HCT116 (cell line): Measurements from ENCODE around the gene E2F6.

Experiments
- CTCF ChIP-seq, 3 experiments: fragments of 200-600 bp in 1 of 3; sonication (generic) in 1 of 3; IDR thresholded peaks in 2 of 3; conservative IDR thresholded peaks in 1 of 3; 2 replicates each; pipeline ENCODE4 v1.5.1; 2012 to 2017; ENCODE audit warnings: low read depth in 2 of 3, low read length in 2 of 3, antibody characterized with exemption in 1 of 3, borderline replicate concordance in 1 of 3, control low read depth in 1 of 3, mild to moderate bottlenecking in 1 of 3, mixed read lengths in 1 of 3, mixed run types in 1 of 3, moderate library complexity in 1 of 3; ENCODE audit not compliant: insufficient read depth in 1 of 3
- EGR1 ChIP-seq: IDR thresholded peaks from 2 replicates; pipeline ENCODE4 v1.6.1; 2012; ENCODE audit warnings: low read depth
- EZH2 ChIP-seq: fragments of 200-600 bp; sonication (generic); IDR thresholded peaks from 2 replicates; pipeline ENCODE4 v1.6.1; 2017; ENCODE audit warnings: antibody characterized with exemption, mixed run types
- JUND ChIP-seq: IDR thresholded peaks from 2 replicates; pipeline ENCODE4 v1.6.1; 2012
- POLR2A ChIP-seq: IDR thresholded peaks from 2 replicates; pipeline ENCODE4 v1.7.0; 2011; ENCODE audit warnings: borderline replicate concordance; ENCODE audit not compliant: insufficient read depth, insufficient read length; ENCODE audit errors: extremely low read depth
- POLR2AphosphoS5 ChIP-seq: IDR thresholded peaks from 2 replicates; pipeline ENCODE4 v1.6.1; 2011; ENCODE audit warnings: mild to moderate bottlenecking, low read depth, low read length, moderate library complexity
- SIN3A ChIP-seq: IDR thresholded peaks from 2 replicates; pipeline ENCODE4 v1.6.1; 2012; ENCODE audit warnings: low read depth
- SP1 ChIP-seq: IDR thresholded peaks from 2 replicates; pipeline ENCODE4 v1.6.1; 2012; ENCODE audit warnings: low read depth
- TCF7L2 ChIP-seq: IDR thresholded peaks from 2 replicates; pipeline ENCODE4 v1.7.0; 2011; ENCODE audit warnings: borderline replicate concordance, inconsistent platforms; ENCODE audit not compliant: insufficient read depth, insufficient read length; ENCODE audit errors: extremely low read depth
- ZFX ChIP-seq: fragments of 450-650 bp; IDR thresholded peaks from 2 replicates; pipeline ENCODE4 v1.6.1; 2017
- ZNF274 ChIP-seq: fragments of 200-500 bp; sonication (Bioruptor generic); IDR thresholded peaks from 2 replicates; pipeline ENCODE4 v1.6.1; 2014; ENCODE audit warnings: mild to moderate bottlenecking, low read depth, low read length, inconsistent platforms
- TF ChIP-seq, protein P1 (sequence below): IDR thresholded peaks from 2 replicates; pipeline ENCODE4 v1.6.1; 2012; ENCODE audit warnings: low read depth
- TF ChIP-seq, protein P2 (sequence below): IDR thresholded peaks from 2 replicates; pipeline ENCODE4 v1.6.1; 2011; ENCODE audit warnings: mild to moderate bottlenecking, low read length, moderate library complexity; ENCODE audit not compliant: insufficient replicate concordance; ENCODE audit errors: extremely low read depth
- TF ChIP-seq, protein P3 (sequence below): IDR thresholded peaks from 2 replicates; pipeline ENCODE4 v1.6.1; 2012

- TF ChIP-seq CTCF (IDR thresholded peaks at IDR 0.05 in 2 of 3, conservative IDR thresholded peaks at IDR 0.05 in 1 of 3; ENCODE audit: borderline replicate concordance in 1 of 3, insufficient read depth in 1 of 3, low read depth in 2 of 3, low read length in 2 of 3) (no peak), ZFX (no peak), TCF7L2 (no peak), EGR1 (no peak), POLR2A (no peak), SIN3A (no peak), POLR2AphosphoS5 (no peak), EZH2 (no peak), ZNF274 (no peak), SP1 (no peak), JUND (no peak)
- TF ChIP-seq, protein P1, sequence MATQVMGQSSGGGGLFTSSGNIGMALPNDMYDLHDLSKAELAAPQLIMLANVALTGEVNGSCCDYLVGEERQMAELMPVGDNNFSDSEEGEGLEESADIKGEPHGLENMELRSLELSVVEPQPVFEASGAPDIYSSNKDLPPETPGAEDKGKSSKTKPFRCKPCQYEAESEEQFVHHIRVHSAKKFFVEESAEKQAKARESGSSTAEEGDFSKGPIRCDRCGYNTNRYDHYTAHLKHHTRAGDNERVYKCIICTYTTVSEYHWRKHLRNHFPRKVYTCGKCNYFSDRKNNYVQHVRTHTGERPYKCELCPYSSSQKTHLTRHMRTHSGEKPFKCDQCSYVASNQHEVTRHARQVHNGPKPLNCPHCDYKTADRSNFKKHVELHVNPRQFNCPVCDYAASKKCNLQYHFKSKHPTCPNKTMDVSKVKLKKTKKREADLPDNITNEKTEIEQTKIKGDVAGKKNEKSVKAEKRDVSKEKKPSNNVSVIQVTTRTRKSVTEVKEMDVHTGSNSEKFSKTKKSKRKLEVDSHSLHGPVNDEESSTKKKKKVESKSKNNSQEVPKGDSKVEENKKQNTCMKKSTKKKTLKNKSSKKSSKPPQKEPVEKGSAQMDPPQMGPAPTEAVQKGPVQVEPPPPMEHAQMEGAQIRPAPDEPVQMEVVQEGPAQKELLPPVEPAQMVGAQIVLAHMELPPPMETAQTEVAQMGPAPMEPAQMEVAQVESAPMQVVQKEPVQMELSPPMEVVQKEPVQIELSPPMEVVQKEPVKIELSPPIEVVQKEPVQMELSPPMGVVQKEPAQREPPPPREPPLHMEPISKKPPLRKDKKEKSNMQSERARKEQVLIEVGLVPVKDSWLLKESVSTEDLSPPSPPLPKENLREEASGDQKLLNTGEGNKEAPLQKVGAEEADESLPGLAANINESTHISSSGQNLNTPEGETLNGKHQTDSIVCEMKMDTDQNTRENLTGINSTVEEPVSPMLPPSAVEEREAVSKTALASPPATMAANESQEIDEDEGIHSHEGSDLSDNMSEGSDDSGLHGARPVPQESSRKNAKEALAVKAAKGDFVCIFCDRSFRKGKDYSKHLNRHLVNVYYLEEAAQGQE, result no peak
- TF ChIP-seq, protein P2, sequence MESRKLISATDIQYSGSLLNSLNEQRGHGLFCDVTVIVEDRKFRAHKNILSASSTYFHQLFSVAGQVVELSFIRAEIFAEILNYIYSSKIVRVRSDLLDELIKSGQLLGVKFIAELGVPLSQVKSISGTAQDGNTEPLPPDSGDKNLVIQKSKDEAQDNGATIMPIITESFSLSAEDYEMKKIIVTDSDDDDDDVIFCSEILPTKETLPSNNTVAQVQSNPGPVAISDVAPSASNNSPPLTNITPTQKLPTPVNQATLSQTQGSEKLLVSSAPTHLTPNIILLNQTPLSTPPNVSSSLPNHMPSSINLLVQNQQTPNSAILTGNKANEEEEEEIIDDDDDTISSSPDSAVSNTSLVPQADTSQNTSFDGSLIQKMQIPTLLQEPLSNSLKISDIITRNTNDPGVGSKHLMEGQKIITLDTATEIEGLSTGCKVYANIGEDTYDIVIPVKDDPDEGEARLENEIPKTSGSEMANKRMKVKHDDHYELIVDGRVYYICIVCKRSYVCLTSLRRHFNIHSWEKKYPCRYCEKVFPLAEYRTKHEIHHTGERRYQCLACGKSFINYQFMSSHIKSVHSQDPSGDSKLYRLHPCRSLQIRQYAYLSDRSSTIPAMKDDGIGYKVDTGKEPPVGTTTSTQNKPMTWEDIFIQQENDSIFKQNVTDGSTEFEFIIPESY, result no peak
- TF ChIP-seq, protein P3, sequence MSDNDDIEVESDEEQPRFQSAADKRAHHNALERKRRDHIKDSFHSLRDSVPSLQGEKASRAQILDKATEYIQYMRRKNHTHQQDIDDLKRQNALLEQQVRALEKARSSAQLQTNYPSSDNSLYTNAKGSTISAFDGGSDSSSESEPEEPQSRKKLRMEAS, result no peak
These were observed 30.1 kb upstream of the E2F6 start for GRCh38 chr2:11495844-11496681.
